ENCODE data around the gene HYAL1.

GRCh38 chr3:50323614-50324199 is 20.3 kb upstream of the HYAL1 start:
- no peak for TF ChIP-seq CTCF (IDR thresholded peaks at IDR 0.05)
- TF ChIP-seq POLR2AphosphoS5 (IDR thresholded peaks at IDR 0.05), result peak in 2 of 3 donors; percentile 47 to 72

Measured in breast epithelium (tissue), 3 donors.